ENCODE measurements around the gene BCAS4.

BCAS4 gene

DNA sequence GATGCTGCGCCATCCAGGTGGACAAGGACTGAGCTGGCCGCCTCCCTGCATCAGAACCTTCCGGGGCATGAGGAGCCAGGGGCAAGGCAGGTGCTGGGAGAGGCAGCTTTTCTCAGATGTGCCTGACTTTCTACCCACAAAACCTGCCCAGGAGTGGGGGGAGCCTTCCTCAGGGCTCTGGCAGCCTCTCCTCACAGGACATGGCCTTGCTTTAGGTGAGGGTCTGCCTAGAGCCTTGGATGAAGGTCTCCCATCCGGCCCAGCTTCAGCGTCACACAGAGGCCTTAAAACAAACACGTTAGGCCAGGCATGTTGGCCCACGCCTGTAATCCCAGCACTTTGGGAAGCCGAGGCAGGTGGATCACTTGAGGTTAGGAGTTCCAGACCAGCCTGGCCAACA is 7.4 kb downstream of the BCAS4 start:
- DNase-seq (ENCODE audit: low read depth) = no peak
- H3K4me3 ChIP-seq (ENCODE audit: low read depth, low read length) = no peak overlapping the region
- no peak for TF ChIP-seq POLR2A (IDR thresholded peaks at IDR 0.05; ENCODE audit: extremely low read depth, insufficient read length)
- no peak for TF ChIP-seq MYC (IDR thresholded peaks at IDR 0.05; ENCODE audit: low read depth, low read length)
- TF ChIP-seq, protein P1, sequence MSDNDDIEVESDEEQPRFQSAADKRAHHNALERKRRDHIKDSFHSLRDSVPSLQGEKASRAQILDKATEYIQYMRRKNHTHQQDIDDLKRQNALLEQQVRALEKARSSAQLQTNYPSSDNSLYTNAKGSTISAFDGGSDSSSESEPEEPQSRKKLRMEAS (IDR thresholded peaks at IDR 0.05; ENCODE audit: low read depth, low read length) = no peak
- TF ChIP-seq, protein P2, sequence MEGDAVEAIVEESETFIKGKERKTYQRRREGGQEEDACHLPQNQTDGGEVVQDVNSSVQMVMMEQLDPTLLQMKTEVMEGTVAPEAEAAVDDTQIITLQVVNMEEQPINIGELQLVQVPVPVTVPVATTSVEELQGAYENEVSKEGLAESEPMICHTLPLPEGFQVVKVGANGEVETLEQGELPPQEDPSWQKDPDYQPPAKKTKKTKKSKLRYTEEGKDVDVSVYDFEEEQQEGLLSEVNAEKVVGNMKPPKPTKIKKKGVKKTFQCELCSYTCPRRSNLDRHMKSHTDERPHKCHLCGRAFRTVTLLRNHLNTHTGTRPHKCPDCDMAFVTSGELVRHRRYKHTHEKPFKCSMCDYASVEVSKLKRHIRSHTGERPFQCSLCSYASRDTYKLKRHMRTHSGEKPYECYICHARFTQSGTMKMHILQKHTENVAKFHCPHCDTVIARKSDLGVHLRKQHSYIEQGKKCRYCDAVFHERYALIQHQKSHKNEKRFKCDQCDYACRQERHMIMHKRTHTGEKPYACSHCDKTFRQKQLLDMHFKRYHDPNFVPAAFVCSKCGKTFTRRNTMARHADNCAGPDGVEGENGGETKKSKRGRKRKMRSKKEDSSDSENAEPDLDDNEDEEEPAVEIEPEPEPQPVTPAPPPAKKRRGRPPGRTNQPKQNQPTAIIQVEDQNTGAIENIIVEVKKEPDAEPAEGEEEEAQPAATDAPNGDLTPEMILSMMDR (IDR thresholded peaks at IDR 0.05; ENCODE audit: low read depth, low read length) = no peak

DNA sequence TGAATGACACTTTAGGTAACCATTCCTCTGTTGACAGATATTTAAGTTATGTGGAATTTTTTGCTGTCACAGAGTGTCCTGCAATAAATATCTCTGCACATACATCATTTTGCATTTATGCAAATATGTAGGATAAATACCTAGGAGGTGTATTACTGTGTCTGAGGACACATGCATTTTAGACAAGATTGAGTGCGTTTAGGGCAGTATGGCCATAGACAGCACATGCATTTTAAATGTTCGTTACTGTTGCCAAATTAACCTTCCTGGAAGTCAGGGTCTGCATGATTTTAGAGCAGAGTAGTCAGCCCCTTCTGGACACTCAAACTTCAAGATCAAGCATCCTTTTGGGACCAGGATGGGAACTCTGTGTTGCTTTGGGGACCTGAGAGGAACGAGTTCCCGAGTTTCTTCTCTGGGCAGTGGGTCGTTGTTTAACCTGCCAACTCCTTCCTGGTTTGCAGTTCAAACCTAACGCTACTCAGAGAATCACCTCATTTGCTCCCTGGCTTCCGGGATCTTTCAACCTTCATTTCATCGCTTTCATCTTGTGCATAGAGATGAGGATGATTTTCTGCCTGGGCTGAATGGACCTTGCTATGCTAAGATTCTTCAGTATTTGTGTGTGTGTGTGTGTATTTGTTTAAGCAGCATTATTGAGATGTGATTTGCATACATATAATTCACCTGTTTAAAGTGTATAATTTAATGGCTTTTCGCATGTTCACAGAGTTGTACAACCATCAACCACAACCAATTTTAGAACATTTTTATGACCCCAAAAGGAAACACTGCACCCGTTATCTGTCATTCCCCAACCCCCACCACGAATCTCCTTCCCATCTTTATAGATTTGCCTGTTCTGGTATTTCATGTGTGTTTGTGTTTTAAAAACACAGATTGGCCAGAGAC is 9.8 kb downstream of the BCAS4 start:
- TF ChIP-seq, protein P1 (IDR thresholded peaks at IDR 0.05; ENCODE audit: low read depth, low read length) = no peak
- TF ChIP-seq, protein P2 (IDR thresholded peaks at IDR 0.05; ENCODE audit: low read depth, low read length) = no peak
- no peak for TF ChIP-seq MYC (IDR thresholded peaks at IDR 0.05; ENCODE audit: low read depth, low read length)
- no peak for TF ChIP-seq POLR2A (IDR thresholded peaks at IDR 0.05; ENCODE audit: extremely low read depth, insufficient read length)
- no peak for DNase-seq (ENCODE audit: low read depth)
- H3K4me3 ChIP-seq (ENCODE audit: low read depth, low read length) = no peak overlapping the region

DNA sequence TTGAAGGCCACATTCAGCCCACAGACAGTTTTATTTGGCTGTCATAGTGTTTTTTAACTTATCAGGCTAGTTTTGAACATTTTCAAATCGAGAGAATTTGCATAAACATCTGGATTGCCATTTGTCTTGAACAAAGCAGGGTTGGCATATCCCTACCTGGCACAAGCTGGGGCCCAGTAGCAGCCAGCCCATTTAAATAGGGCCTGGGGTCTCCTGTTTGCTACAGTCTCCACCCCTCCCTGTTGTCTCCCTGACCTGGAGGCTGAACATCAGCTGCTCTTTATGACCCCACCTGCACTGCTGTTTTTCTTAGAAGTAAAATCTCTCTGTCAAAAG is 10.5 kb downstream of the BCAS4 start:
- no peak for DNase-seq (ENCODE audit: low read depth)
- TF ChIP-seq POLR2A (IDR thresholded peaks at IDR 0.05; ENCODE audit: extremely low read depth, insufficient read length) (no peak), MYC (IDR thresholded peaks at IDR 0.05; ENCODE audit: low read depth, low read length) (no peak)
- TF ChIP-seq, protein P1 (IDR thresholded peaks at IDR 0.05; ENCODE audit: low read depth, low read length) = no peak
- TF ChIP-seq, protein P2 (IDR thresholded peaks at IDR 0.05; ENCODE audit: low read depth, low read length) = no peak
- H3K4me3 ChIP-seq (ENCODE audit: low read depth, low read length) = no peak overlapping the region

DNA sequence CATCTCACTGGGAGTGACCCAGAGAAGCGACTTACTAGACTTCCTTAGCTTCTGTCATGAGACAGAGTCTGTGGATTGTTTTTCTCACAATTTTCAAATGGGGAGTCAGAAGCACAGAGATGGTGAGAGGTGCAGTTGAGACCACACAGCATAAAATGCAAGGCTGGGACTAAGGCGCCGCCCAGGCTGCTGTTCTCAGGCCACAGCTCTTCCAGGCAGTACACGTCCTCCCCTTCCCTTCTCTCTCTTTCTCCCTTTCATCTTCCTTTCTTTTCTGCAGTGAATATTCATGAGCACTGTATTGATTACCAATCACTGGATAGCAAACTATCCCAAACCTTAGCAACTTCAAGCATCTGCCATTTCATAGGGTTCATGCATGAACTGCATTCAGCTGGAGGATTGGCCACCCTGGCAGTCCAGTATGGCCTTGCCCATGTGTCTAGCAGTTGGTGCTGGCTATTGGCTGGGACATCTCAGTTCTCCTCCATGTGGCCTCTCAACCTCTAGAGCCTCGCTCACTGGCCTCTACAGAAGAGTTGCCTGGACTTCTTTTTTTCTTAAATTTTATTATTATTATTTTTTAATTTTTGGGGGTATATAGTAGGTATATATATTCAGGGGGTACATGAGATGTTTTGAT is 11.4 kb downstream of the BCAS4 start:
- no peak for DNase-seq (ENCODE audit: low read depth)
- H3K4me3 ChIP-seq (ENCODE audit: low read depth, low read length) = no peak overlapping the region
- TF ChIP-seq POLR2A (IDR thresholded peaks at IDR 0.05; ENCODE audit: extremely low read depth, insufficient read length) (no peak), MYC (IDR thresholded peaks at IDR 0.05; ENCODE audit: low read depth, low read length) (no peak)
- TF ChIP-seq, protein P1 (IDR thresholded peaks at IDR 0.05; ENCODE audit: low read depth, low read length) = no peak
- TF ChIP-seq, protein P2 (IDR thresholded peaks at IDR 0.05; ENCODE audit: low read depth, low read length) = no peak

DNA sequence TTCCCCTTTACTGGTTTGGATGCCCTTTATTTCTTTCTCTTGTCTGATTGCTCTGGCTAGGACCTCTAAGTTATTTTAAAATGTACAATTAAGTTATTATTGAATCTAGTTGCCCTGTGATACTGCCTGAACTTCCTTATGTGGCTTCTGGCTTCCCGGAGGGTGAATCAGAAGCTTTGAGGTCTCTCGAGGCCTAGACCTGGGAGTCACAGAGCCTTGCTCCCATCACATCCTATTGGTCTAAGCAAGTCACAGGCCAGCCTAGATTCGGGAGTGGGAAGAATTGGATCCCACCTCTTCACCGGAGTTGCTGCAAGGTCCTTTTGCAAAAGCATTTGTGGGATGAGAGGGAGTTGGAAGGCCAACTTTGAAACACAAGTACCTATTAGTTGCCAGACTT is 15.2 kb downstream of the BCAS4 start:
- TF ChIP-seq, protein P2 (IDR thresholded peaks at IDR 0.05; ENCODE audit: low read depth, low read length) = no peak
- TF ChIP-seq, protein P1 (IDR thresholded peaks at IDR 0.05; ENCODE audit: low read depth, low read length) = no peak
- TF ChIP-seq MYC (IDR thresholded peaks at IDR 0.05; ENCODE audit: low read depth, low read length) (no peak), POLR2A (IDR thresholded peaks at IDR 0.05; ENCODE audit: extremely low read depth, insufficient read length) (no peak)
- no peak overlapping the region for H3K4me3 ChIP-seq (ENCODE audit: low read depth, low read length)
- DNase-seq (ENCODE audit: low read depth) = no peak
